Measurements from ENCODE around the gene CALCOCO1.

DNA sequence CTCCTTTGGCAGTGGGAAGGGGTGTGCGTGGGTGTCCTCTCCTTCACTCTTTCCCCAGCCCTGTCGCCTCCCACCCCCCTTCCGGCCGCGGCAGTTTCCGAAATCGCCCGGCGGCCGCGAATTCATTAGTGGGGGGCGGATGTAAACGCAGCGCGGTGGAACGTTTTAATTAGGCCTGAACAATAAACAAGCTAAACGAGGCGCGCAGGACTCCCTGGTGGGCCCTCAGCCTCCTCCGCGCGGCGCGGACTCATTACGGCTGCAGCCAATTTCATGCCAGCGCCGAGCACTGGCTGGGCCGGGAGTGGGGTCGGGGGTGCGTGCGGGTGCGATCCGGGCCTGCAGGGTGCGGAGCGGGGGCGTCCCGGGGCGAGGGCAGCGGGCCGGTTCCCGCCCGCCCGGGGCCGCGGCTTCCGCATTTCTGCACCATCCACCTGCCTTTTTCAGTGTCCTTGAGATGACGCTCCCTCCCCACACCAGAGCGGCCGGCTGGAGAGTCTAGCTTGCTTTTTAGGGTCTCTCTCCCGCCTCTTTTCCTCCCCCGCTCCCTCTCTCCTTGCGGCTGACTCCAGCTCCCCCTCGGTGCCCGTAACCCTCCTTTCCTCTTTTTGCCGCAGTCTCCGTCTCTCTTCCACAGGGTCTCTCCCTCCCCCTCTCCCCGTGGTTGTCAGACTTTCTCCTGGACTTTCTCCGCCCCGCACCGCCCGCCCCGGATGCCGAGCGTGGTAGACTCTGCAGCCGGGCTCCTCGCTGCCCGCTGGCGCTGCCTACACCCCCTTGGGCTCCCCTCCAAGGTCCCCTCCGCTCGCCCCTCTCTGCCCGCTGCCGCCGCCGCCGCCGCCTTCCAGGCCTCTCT is 24.3 kb upstream of the CALCOCO1 start, which contains the start of gene CISTR:
- TF ChIP-seq GATA3 (IDR thresholded peaks at IDR 0.05; ENCODE audit: low read depth, low read length) (no peak), GATA2 (IDR thresholded peaks at IDR 0.05; ENCODE audit: low read depth, low read length) (no peak)
